Activated CD8-positive, alpha-beta memory T cell treated with anti-CD3 and anti-CD28 coated beads, Interleukin-2, amount 50 U/mL, for 24 hours (primary cell): ENCODE data around the gene GRHL1.

Experiments
- DNase-seq: peaks from one replicate; pipeline ENCODE4 v3.0.0-alpha.2; 2020; ENCODE audit errors: extremely low read depth

The GRHL1 gene

DNA sequence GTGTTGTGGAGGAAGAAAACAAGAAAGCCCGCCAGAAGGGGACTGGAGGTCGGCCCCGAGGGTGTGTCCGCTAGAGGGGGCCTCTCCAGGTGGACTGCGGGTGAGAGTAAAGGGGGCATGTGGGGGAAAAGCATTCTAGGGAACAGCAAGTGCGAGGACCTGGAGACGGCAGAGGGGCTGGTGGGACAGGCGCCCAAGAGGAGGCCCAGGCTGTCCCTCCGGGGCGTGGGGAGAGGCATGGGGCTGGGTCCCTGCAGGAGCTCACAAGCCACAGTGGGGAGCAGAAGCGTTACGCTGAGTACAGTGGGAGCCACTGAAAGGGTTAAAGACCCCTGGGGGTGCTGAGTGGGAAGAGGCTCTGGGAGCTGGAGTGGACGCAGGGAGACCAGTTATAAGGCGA is 90.2 kb downstream of the GRHL1 start:
- DNase-seq = no peak

DNA sequence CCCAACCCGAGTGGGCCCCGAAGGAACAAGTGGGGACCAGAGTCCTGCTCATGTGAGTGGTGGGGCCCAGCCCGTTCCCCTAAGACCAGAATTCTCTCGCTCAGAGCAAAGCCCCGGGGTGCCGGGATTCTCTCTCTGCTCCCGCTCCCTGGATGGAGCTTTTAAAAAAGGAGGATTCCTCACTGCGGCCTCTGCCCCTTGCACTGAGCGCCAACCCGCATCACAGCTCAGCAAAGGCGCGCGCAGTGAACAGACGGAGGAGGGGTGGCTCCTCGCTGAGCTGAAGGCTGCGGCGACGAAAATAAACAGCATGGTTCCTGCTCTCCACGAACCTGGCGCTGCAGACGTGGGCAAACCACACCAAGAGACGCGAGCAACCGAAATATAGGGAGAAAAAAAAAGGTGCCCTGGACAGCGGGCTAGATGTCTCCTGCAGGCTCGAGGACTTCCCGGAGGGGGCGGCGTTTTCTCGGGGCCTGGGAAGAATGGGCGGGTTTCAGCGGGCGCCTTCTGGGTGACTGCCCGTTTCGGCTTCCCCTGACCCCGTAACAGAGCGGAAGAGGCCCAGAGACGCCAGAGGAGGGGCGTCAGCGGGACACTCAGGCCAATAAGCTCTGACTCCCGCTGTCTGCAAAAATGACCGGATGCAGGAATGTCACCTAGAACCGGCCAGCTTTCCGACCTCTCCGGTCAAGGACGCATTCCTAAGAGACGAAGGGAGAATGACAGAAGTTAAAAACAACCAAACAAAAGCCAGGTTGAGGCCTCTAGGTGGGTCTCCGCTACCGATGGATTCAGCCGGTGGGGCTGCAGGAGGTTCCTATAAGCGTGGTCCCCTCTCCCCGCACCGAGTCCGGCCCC is 91.0 kb downstream of the GRHL1 start:
- DNase-seq = no peak

DNA sequence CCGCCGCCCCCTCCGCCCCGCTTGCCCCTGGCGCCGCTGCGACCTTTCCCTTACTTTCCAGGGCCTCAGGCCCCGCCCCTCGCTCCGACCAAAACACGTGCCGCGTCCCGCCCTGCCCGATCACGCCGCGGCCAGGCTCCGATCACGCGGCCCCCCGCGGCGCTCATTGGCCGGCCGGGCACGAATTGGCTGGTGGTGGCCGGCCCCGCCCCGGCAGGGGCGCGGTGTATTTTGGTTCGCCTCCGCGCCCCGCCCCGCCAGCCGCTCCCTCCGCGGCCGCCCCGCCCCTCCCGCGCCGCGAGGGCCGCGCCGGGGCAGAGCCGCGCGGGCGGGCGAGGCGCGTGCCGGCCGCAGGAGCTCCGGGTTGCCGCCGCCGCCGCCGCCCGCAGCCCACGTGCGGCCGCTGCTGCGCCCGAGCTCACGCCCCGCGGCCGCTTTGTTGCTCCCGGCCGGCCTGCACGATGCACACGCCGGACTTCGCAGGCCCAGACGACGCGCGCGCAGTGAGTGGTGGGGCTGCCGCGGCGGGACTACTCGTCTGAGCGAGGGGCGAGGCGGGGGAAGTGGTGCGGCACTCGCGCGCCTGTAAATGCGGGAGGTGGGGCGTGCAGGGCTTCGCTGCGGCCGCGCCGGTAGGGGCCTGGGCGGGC is 91.9 kb downstream of the GRHL1 start, which contains the start of gene KLF11:
Gene KLF11, plus strand, starts transcription at position 295 of the 650 bp plus-strand sequence. Its CDS starts 167 bp downstream, at position 462.
- peak; percentile 35 for DNase-seq

DNA sequence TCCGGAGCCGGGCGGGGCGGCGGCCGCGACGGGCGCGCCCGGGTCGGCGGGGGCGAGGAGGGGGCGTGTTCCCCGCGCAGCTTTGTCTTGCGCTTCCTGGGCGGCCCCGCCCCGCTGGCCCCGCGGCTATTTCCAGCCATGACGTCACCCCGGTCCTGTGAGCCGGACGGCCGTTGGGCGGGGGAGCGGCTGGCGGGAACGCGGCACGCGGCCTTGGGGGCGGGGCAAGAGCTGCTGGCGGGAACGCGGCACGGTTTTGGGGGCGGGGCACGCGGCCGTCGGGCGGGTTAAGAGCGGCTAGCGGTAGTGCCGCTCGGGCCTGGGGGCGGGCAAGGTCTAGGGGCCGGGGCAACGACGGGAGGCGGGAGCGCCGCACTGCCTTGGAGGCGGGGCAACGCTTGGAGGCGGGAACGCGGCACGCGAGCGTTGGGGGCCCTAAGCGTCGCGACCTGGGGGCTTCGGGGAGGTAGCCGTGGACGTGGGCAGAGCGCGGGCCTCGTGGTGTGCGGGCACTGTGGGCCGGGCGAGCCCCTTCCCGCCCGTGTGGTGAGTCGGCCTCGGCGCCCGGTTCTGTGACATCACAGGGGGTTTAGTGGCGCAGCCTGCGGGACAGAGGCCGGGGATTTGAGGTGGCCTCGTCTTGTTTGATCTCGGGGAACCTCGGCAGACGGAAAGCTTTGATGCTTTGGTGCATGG is 92.6 kb downstream of the GRHL1 start:
- DNase-seq = peak; percentile 91

DNA sequence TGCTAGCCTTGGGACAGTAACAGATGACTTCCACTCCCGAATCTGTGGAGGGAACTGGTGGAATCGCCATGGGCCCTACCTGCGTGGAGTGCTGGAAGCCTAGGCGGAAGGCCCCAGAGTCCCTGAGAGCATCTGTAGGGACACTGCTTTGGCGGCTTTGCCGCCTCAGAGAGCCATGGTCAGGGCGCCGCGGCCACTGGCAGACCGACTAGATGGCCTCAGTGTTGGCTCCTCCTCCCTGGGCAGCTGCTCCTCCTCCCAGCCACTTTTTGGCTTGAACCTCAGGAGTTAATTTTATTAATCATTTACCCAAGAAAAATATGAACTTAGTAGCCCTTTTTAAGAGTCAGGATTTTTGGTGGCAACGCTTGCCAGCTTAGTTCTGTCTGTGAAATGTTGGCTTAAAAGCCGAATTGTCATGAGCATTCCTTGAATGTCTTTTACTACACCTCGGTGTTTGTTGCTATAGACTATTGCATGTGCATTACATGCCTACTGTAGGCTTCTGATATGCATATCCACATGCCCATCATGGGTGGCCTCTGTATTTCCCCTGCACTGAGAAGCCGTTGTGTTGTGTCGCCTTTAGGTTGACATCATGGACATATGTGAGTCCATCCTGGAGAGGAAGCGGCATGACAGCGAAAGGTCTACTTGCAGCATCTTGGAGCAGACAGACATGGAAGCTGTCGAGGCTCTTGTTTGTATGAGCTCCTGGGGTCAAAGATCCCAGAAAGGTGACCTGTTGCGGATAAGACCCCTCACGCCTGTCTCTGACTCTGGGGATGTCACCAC is 94.3 kb downstream of the GRHL1 start:
- no peak for DNase-seq

DNA sequence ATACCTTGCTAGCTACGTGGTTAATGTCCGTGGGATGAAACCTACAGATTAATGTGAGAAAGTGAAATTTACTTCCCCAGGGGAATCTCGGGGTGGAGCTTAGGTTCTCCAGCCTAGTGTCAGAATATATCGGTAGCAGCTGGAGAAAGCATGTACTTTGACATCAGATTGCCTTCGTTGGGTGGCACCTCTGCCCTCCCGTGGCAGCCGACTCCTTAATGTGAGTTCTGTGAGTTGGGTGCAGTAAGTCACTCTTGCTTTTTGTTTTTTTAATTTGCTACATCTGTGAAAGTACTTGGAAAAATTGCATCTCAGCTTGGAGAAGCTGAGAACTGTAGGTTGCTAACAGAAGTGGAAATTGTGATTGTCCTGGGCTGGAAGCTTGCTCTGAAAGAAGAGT is 95.4 kb downstream of the GRHL1 start:
- no peak for DNase-seq

DNA sequence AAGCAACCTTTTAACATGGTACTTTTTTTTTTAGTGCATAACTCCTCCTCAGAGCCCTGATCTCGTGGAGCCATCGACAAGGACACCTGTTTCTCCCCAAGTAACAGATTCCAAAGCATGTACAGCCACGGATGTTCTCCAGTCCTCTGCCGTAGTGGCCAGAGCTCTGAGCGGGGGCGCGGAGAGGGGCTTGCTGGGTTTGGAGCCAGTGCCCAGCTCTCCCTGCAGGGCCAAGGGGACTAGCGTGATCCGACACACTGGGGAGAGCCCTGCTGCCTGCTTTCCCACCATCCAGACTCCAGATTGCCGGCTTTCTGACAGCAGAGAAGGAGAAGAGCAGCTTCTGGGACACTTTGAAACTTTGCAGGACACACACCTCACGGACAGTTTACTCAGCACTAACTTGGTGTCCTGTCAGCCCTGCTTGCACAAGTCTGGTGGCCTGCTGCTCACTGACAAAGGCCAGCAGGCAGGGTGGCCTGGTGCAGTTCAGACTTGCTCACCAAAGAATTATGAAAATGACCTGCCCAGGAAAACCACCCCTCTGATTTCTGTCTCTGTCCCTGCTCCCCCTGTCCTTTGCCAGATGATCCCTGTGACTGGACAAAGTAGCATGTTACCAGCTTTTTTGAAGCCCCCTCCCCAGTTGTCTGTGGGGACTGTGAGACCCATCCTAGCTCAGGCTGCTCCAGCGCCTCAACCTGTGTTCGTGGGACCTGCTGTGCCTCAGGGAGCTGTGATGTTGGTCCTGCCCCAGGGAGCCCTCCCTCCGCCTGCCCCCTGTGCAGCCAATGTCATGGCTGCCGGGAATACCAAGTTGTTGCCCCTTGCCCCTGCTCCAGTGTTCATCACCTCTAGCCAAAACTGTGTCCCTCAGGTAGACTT is 96.4 kb downstream of the GRHL1 start:
- no peak for DNase-seq

DNA sequence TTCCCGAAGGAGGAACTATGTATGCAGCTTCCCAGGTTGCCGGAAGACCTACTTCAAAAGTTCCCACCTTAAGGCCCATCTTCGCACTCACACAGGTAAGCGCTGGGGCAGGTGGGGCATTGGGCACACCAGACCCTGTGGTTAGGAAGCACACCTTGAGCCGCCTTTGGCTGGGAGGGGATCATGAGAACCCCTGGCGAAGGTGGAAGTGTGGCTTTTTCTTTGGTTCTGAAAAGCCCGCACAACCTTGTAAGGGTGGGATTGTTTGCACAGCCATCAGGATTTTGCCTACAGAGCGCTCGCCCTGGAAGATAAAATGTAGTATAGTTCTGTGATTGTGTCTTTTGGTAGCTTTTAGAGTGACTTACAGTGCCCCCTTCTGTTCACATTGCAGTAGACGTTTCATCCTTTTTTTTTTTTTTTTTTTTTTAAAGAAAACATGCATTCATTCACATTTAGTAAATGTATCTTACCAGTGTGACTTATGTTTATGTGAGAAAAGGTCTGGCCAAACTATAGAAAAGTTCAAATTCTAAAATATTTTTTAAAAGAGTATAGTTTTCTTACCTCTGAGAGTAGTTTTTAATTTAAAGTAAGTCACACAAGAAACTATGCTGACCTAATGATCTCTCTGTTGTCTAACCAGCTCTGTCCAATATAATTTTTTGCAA is 97.1 kb downstream of the GRHL1 start:
- DNase-seq = no peak
